AG10803 (cell line): ENCODE results near the gene GBA2.

ENCODE experiments used
- DNase-seq: peaks from one replicate; pipeline ENCODE4 v3.0.0; 2010; ENCODE audit warnings: low read depth
- H3K4me3 ChIP-seq: 2 replicates; pipeline ENCODE4 v1.5.1; 2011; ENCODE audit warnings: mild to moderate bottlenecking, low read length, control low read depth
- CTCF ChIP-seq: conservative IDR thresholded peaks from 2 replicates; pipeline ENCODE4 v1.5.1; 2011; ENCODE audit warnings: mild to moderate bottlenecking, low read length, control low read depth, inconsistent platforms

The GBA2 gene

GRCh38 chr9:35767458-35767857 lies 18.4 kb upstream of the GBA2 start:
- DNase-seq = no peak
- no peak for TF ChIP-seq CTCF
- H3K4me3 ChIP-seq = no peak overlapping the region

- DNase-seq = no peak
- TF ChIP-seq CTCF = no peak
- H3K4me3 ChIP-seq = no peak overlapping the region
Observed at GRCh38 chr9:35766997-35767396, 18.0 kb upstream of the GBA2 start.

- no peak for DNase-seq
- no peak overlapping the region for H3K4me3 ChIP-seq
- TF ChIP-seq CTCF = no peak
Observed at GRCh38 chr9:35763803-35764202, 14.8 kb upstream of the GBA2 start.

GRCh38 chr9:35763181-35763580 lies 14.2 kb upstream of the GBA2 start:
- DNase-seq = no peak
- no peak overlapping the region for H3K4me3 ChIP-seq
- no peak for TF ChIP-seq CTCF

GRCh38 chr9:35760651-35761050 lies 11.6 kb upstream of the GBA2 start:
- no peak overlapping the region for H3K4me3 ChIP-seq
- no peak for DNase-seq
- no peak for TF ChIP-seq CTCF

GRCh38 chr9:35759795-35760194 lies 10.8 kb upstream of the GBA2 start:
- no peak overlapping the region for H3K4me3 ChIP-seq
- TF ChIP-seq CTCF = no peak
- no peak for DNase-seq

GRCh38 chr9:35758475-35759050 lies 9.5 kb upstream of the GBA2 start:
- TF ChIP-seq CTCF = no peak
- no peak for DNase-seq
- H3K4me3 ChIP-seq = no peak overlapping the region
